ENCODE data around the gene ARID1B.
"Not testable (repeated sequence)": the region's sequence is repeated elsewhere in the genome, so short reads cannot be mapped to it uniquely, and the experiment has no call there.

ARID1B gene

GRCh38 chr6:157125531-157125930 lies 348.4 kb downstream of the ARID1B start:
- DNase-seq (ENCODE audit: low read depth in 3 of 3) = no peak

GRCh38 chr6:157126183-157127098 lies 349.3 kb downstream of the ARID1B start:
- DNase-seq (ENCODE audit: low read depth in 3 of 3) = no peak

GRCh38 chr6:157128235-157128775 lies 351.1 kb downstream of the ARID1B start:
- no peak for DNase-seq (ENCODE audit: low read depth in 3 of 3)

- no peak for DNase-seq (ENCODE audit: low read depth in 3 of 3)
Observed at GRCh38 chr6:157131250-157131649, 354.1 kb downstream of the ARID1B start.

GRCh38 chr6:157133856-157134255 lies 356.7 kb downstream of the ARID1B start:
- DNase-seq (ENCODE audit: low read depth in 3 of 3) = no peak

DNA sequence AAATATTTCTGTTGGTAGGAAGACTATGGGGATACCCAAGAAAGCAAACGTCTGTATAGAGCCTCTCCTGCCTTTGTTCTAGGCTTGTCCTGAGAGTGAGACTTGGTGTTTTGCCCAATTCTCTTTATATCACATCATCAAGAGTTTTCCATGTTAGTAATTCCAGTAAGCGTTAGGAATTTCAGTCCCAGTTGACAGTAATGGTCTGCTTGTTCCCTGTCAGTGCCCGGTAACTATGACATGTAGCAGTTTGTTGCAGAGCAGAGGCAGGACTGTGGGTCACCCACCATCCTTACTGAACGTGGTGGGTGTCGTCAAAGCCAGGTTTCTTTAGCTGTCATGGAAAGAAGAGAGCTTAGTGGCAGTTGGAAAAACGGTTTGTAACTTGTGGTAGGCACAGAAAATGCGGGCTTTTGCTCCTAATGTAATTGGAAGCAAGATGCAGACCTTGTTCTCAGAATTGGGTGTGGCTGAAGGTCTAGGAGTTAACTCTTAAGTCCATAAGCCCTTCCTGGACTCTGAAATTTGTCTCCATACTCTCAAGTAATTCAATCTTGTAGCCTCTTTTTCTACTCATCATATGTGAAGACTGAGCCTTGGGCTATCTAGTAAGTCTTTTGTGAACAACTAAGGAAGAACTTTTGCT lies 357.3 kb downstream of the ARID1B start:
- no peak for DNase-seq (ENCODE audit: low read depth in 3 of 3)

DNA sequence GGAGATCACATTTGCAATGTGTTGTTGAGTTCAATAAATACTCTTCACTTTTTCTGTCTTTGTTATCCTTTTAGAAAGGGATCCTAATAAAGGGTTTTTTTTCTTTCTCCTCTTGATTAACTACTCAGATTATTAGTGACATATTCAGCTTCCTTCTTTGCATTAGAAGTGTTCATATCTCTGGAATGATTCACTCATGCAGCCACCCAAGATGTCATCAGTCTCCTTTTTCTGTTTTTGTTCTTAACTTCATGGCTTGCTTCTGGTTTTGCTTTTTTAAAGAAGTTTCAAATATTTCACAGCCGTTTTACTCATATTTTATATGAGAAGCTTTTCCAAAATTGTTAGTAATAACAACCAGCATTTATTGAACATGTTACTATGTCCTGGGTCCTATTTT lies 358.5 kb downstream of the ARID1B start:
- DNase-seq (ENCODE audit: low read depth in 3 of 3) = no peak

DNA sequence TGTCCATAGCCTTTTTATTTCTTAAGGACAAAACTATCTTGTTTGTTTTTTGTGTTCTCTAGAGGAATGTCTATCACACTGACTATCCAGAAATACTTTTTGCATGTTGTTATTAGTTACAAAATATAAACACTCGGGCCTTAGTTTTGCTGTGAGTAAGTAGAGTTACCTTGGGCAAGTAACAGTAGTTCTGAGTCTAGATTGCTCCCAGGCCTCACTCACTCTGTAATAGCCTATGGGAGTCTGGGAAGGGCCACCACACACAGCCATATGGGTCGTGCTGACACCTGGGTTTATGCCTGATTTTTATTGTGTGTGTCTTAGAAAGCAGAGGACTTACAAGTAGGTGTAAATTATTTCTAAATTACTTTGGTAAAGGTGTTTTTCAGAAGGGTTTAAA lies 360.3 kb downstream of the ARID1B start:
- DNase-seq (ENCODE audit: low read depth in 3 of 3) = no peak

- no peak for DNase-seq (ENCODE audit: low read depth in 3 of 3)
Observed at GRCh38 chr6:157139054-157139708, 362.0 kb downstream of the ARID1B start.

DNA sequence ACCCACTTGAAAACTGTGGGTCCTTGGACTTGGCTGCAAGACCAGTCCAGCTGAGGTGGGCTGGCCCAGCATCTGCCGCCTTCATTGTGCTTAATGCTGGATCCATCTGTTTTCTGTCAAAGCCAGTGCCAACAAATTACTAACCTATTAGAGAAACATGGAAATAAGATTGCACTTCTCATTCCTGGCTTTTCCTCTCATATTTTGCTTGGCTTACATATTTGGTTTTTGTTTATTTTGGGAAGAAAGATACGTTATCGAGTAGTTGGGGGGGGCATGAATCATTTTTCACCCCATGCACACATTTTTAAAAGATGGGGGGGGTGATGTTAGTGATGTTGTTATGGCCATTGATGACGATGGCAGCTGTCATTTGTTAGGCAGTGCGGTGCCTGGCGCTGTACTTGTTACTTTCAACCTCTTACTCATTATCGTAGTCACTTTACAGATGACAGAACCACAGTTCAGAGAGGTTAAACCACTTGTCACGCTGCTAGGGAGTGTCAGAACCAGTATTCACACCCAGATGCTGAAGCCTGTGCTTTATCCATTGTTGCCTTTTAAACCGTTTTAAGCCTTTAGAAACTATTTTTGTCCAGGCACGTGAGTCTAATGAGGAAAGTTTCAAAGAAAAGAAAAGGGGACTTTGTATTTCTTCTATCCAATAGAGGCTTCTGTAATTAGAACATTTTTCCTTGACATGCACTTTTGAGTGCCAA lies 366.2 kb downstream of the ARID1B start:
- peak in 2 of 3 experiments; percentile 2 to 8 for DNase-seq (ENCODE audit: low read depth in 3 of 3)

- no peak for DNase-seq (ENCODE audit: low read depth in 3 of 3)
Observed at GRCh38 chr6:157143890-157144798, 367.0 kb downstream of the ARID1B start.

DNA sequence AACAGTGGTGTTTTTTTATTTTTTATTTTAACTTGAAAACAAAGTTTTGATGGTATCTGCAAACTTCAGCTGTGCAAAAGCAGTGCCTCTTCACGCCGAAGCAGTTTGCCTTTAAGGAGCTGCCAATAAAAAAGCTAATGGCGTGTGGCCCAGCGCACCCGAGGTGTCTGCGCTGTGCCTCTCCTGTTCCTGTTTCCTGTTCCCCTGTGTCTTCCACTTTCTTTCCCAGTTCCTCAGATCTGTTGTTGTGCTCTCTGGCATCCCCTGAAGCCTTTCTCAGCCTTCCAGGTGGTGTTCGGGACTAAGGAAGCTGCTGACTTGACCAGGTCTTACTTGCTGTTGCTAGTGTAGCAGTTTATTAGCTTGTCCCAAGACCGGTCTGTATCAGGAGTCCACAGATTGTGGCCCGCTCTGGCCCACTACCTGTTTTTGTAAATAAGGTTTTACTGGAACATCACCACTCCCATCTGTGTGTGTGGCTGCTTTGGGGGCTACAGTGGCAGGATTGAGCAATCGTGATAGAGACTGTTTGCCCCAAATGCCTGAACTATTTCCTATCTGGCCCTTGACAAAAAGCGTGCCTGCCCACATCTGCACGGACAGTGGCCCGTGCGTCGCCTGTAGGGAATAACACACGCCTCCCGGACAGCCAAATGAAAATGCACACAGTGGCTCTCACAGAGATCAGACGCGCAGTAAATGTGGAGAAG lies 367.8 kb downstream of the ARID1B start:
- no peak for DNase-seq (ENCODE audit: low read depth in 3 of 3)

DNA sequence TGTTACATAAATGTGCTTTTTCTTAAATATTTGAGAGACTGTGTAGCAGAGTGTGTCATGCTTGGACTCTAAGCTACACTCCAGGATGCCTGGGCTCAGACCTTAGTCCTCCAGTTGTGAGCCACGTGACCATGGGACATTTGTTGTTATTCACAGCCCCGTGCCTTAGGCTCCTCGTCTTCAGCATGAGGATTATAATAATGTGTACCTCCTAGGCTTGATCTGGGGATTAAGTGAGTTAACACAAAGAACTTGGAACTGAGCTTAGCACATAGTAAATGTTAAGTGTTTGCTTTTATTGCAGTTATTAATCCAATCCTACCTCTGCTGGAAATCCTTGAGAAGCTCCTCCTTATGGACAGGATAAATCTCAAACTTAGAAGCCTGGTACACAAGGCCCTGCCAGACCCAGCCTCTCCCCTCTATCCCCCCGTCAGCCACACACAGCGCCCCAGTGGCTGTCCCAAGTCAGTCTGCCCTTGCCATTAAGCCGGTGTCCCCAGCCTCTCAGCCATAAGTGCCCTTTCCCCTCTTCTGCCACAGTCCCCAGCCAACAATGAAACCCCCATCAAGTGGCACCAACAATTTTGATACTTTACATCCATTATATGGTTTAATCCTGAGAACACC lies 368.6 kb downstream of the ARID1B start:
- DNase-seq (ENCODE audit: low read depth in 3 of 3) = no peak

- not testable (repeated sequence) for DNase-seq (ENCODE audit: low read depth in 3 of 3)
Observed at GRCh38 chr6:157147054-157148026, 370.2 kb downstream of the ARID1B start.

- no peak for DNase-seq (ENCODE audit: low read depth in 3 of 3)
Observed at GRCh38 chr6:157148391-157149323, 371.5 kb downstream of the ARID1B start.

DNA sequence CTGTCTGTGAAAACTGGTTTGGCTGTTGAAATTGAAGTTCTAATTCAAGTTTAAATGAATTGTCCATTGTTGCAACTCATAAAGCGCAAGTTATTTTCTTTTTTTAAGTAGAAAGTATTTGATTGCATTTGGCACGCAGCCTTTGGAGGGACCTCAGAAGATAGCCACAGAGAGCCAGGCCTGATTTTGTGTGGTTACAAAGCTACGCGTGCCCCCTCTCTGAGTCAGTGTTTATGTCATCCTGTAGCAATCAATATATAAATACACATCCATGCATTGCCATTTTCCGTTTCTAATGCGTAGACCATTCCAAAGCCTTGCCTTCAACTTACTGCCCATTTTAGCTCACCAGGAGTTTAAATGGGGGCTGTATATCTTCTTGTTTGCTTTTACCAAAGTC lies 372.9 kb downstream of the ARID1B start:
- DNase-seq (ENCODE audit: low read depth in 3 of 3) = no peak

- DNase-seq (ENCODE audit: low read depth in 3 of 3) = no peak
Observed at GRCh38 chr6:157151029-157151428, 373.9 kb downstream of the ARID1B start.
